Stomach smooth muscle (tissue), 2 donors: ENCODE data around the gene IFI6.

ENCODE experiments used
- H3K27ac ChIP-seq: one replicate; pipeline ENCODE4 v1.7.0; 2013; ENCODE audit warnings: mild to moderate bottlenecking, low read length, inconsistent platforms
- H3K27me3 ChIP-seq, 2 donors: one replicate each; pipeline ENCODE4 v1.7.0; 2013; ENCODE audit warnings: low read length in 2 of 2; ENCODE audit not compliant: insufficient read depth in 2 of 2, control insufficient read depth in 1 of 2
- H3K36me3 ChIP-seq, 2 donors: one replicate each; pipeline ENCODE4 v1.7.0; 2013; ENCODE audit warnings: low read length in 2 of 2; ENCODE audit not compliant: control insufficient read depth in 2 of 2, insufficient read depth in 2 of 2
- H3K4me1 ChIP-seq: one replicate; pipeline ENCODE4 v1.7.0; 2013; ENCODE audit warnings: low read length; ENCODE audit not compliant: control insufficient read depth, insufficient read depth
- H3K4me3 ChIP-seq, 2 donors: one replicate each; pipeline ENCODE4 v1.7.0; 2013; ENCODE audit warnings: low read length in 2 of 2
- H3K9ac ChIP-seq, 2 donors: one replicate each; pipeline ENCODE4 v1.7.0; 2013; ENCODE audit warnings: low read length in 2 of 2, mild to moderate bottlenecking in 1 of 2
- H3K9me3 ChIP-seq, 2 donors: one replicate each; pipeline ENCODE4 v1.7.0; 2013; ENCODE audit warnings: low read length in 2 of 2; ENCODE audit not compliant: control insufficient read depth in 2 of 2
- donor health status: healthy.
- donor health status: Pancreatic carcinoma.

The IFI6 gene

GRCh38 chr1:27669876-27670275 lies 2.1 kb downstream of the IFI6 start:
- Histone ChIP-seq H3K4me3 (no peak overlapping the region), H3K27ac (no peak overlapping the region), H3K27me3 (no peaks in the 10 kb centered on the region), H3K36me3 (no peaks in the 10 kb centered on the region), H3K9me3 (no peaks in the 10 kb centered on the region), H3K4me1 (peaks cover 27% of the 10 kb centered on the region), H3K9ac (no peak overlapping the region)

GRCh38 chr1:27668808-27669723 lies 2.9 kb downstream of the IFI6 start:
- no peaks in the 10 kb centered on the region for H3K27me3 ChIP-seq
- H3K4me3 ChIP-seq: peak overlapping the region; percentile 79
- peaks cover 27% of the 10 kb centered on the region for H3K4me1 ChIP-seq
- H3K9ac ChIP-seq: peak overlapping the region; percentile 17 to 71
- no peaks in the 10 kb centered on the region for H3K36me3 ChIP-seq
- H3K9me3 ChIP-seq: no peaks in the 10 kb centered on the region
- no peak overlapping the region for H3K27ac ChIP-seq

GRCh38 chr1:27668121-27668807 lies 3.7 kb downstream of the IFI6 start:
- H3K4me1 ChIP-seq: peaks cover 29% of the 10 kb centered on the region
- H3K9me3 ChIP-seq: no peaks in the 10 kb centered on the region
- no peaks in the 10 kb centered on the region for H3K27me3 ChIP-seq
- no peak overlapping the region for H3K27ac ChIP-seq
- H3K36me3 ChIP-seq: no peaks in the 10 kb centered on the region
- no peak overlapping the region for H3K9ac ChIP-seq
- no peak overlapping the region for H3K4me3 ChIP-seq

GRCh38 chr1:27666791-27667254 lies 5.2 kb downstream of the IFI6 start:
- Histone ChIP-seq H3K27me3 (no peaks in the 10 kb centered on the region), H3K9me3 (no peaks in the 10 kb centered on the region), H3K4me1 (peaks cover 29% of the 10 kb centered on the region), H3K27ac (no peak overlapping the region), H3K4me3 (no peak overlapping the region), H3K36me3 (no peaks in the 10 kb centered on the region), H3K9ac (no peak overlapping the region)

GRCh38 chr1:27666294-27666693 lies 5.7 kb downstream of the IFI6 start:
- no peak overlapping the region for H3K9ac ChIP-seq
- H3K4me3 ChIP-seq: no peak overlapping the region
- no peaks in the 10 kb centered on the region for H3K36me3 ChIP-seq
- H3K4me1 ChIP-seq: peaks cover 25% of the 10 kb centered on the region
- no peaks in the 10 kb centered on the region for H3K9me3 ChIP-seq
- no peaks in the 10 kb centered on the region for H3K27me3 ChIP-seq
- H3K27ac ChIP-seq: no peak overlapping the region

- H3K36me3 ChIP-seq: no peaks in the 10 kb centered on the region
- H3K4me3 ChIP-seq: no peak overlapping the region
- peaks cover 22% of the 10 kb centered on the region for H3K4me1 ChIP-seq
Observed at GRCh38 chr1:27665016-27665651, 6.9 kb downstream of the IFI6 start.

GRCh38 chr1:27664291-27664690 lies 7.7 kb downstream of the IFI6 start:
- H3K4me3 ChIP-seq: no peak overlapping the region
- H3K9me3 ChIP-seq: no peaks in the 10 kb centered on the region
- H3K4me1 ChIP-seq: peaks cover 19% of the 10 kb centered on the region
- H3K9ac ChIP-seq: no peak overlapping the region
- H3K36me3 ChIP-seq: no peaks in the 10 kb centered on the region
- H3K27me3 ChIP-seq: no peaks in the 10 kb centered on the region
- H3K27ac ChIP-seq: no peak overlapping the region

More at GRCh38 chr1:27665016-27665651, 6.9 kb downstream of the IFI6 start:
- Histone ChIP-seq H3K27ac (no peak overlapping the region), H3K9me3 (no peaks in the 10 kb centered on the region), H3K9ac (no peak overlapping the region), H3K27me3 (no peaks in the 10 kb centered on the region)

- Histone ChIP-seq H3K4me1 (peaks cover 15% of the 10 kb centered on the region), H3K27me3 (no peaks in the 10 kb centered on the region), H3K4me3 (no peak overlapping the region), H3K9ac (peak overlapping the region in 1 of 2 donors; percentile 47), H3K27ac (no peak overlapping the region), H3K9me3 (no peaks in the 10 kb centered on the region), H3K36me3 (no peaks in the 10 kb centered on the region)
Observed at GRCh38 chr1:27662707-27663393, 9.1 kb downstream of the IFI6 start.

GRCh38 chr1:27662261-27662660 lies 9.7 kb downstream of the IFI6 start:
- H3K4me1 ChIP-seq: peaks cover 15% of the 10 kb centered on the region

GRCh38 chr1:27661412-27662075 lies 10.4 kb downstream of the IFI6 start:
- H3K36me3 ChIP-seq: no peaks in the 10 kb centered on the region
- H3K4me3 ChIP-seq: no peak overlapping the region
- no peak overlapping the region for H3K27ac ChIP-seq
- peaks cover 15% of the 10 kb centered on the region for H3K4me1 ChIP-seq
- H3K27me3 ChIP-seq: no peaks in the 10 kb centered on the region
- no peak overlapping the region for H3K9ac ChIP-seq
- H3K9me3 ChIP-seq: no peaks in the 10 kb centered on the region

More at GRCh38 chr1:27662261-27662660, 9.7 kb downstream of the IFI6 start:
- no peak overlapping the region for H3K27ac ChIP-seq
- H3K9ac ChIP-seq: peak overlapping the region in 1 of 2 donors; percentile 29
- H3K9me3 ChIP-seq: no peaks in the 10 kb centered on the region
- no peaks in the 10 kb centered on the region for H3K36me3 ChIP-seq
- no peak overlapping the region for H3K4me3 ChIP-seq
- H3K27me3 ChIP-seq: no peaks in the 10 kb centered on the region
